GM13976 (cell line): ENCODE data around the gene MDH1B.
A peak's percentile ranks its signal among the peaks of the same experiment; 100 is the strongest.

Source experiments
- DNase-seq: peaks from one replicate; pipeline ENCODE4 v3.0.0; 2012; ENCODE audit warnings: low spot score
- CTCF ChIP-seq: IDR thresholded peaks from 2 replicates; pipeline ENCODE4 v1.5.1; 2012; ENCODE audit warnings: borderline replicate concordance, mild to moderate bottlenecking; ENCODE audit not compliant: insufficient read depth; ENCODE audit errors: extremely low read depth, missing control alignments, control extremely low read depth
- in situ Hi-C: fragments of 300-500 bp; cut with MboI; formaldehyde crosslinking; loops from one replicate; pipeline ENCODE4 v1.12.0; 2022; ENCODE audit warnings: low sequenced_read_pairs, mixed read lengths, inconsistent platforms; ENCODE audit not compliant: unreplicated experiment

Gene MDH1B

DNA sequence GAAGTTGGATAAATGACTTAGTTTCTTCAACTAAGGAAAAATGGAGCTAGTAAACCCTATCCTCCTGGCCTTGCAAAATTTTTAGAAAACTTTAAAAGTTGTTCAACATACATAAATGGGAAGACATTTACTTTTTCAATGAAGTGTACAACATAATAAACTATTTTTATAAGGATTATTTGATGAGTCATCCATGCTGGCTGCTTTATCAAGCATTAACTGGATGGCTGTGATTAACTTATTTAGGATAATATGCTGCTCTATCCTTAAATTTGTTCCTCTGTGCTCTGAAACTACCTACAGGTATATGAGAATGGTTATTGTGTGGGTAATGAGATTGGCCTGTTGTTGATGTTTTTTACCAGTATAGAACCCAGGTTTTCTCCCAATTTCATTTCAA is 68.2 kb downstream of the MDH1B start:
- DNase-seq: no peak
- no peak for TF ChIP-seq CTCF
- in situ Hi-C loops: loop anchor here (10.0 kb wide), 2 partner anchors 78 to 778 kb away; no protein-coding TSS in a partner anchor

DNA sequence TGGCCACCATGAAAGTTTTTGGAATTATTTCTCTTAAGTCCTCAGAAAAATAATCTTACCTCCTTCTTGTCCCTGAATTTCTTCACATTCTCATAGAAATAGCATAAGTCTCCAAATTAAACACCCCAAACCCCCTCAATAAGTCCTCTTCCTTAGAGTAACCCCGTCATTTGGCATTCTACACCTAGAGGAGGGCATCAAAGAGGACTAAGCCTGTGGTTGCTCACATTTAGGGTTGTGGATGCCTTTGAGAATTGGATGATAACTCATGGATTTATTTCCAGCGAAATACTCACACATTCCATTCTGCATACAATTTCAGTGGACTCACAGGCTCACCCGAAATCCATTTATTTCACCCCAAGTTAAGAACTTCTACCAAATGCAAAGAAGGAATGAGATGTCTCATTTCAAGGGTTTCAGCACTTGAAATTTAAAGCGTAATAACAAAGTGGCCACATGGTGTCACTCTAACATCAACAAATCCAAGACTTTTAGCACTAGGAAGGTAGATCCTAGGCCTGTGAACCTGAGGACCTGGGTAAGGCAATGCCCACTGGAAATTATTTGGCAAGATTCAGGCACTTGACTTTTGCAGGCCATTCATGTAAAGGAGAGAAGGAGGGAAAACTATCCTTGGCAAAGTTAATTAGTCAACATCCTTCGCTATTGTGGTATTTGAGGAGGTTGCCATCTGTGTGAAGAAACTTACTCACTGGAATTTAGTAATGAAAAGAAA is 71.6 kb downstream of the MDH1B start:
- TF ChIP-seq CTCF: peak; percentile 18
- peak; percentile 49 for DNase-seq
- in situ Hi-C loops: loop anchor here (10.0 kb wide), 2 partner anchors 81 to 781 kb away; no protein-coding TSS in a partner anchor

GRCh38 chr2:206692971-206693370 is 72.2 kb downstream of the MDH1B start:
- TF ChIP-seq CTCF: no peak
- in situ Hi-C loops: loop anchor here (10.0 kb wide), 2 partner anchors 82 to 782 kb away; no protein-coding TSS in a partner anchor
- no peak for DNase-seq

DNA sequence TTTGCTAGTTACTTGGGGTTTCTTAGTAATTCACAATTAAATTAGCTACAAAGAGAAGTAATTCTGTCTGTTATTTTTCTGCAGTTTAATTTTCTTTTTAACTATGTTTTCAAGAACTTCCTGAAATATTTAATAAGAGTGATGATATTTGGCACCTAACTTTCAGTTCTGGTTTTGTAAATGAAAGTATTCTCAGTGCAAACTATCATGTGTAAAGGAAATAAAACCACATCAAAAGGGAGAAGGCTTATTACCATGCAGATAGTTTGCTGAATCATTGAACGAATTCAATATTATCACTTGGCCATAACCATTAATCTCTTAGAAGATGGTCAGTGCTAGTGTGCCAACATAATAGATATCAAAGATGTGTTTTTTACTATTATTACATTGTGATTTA is 76.1 kb downstream of the MDH1B start:
- TF ChIP-seq CTCF: no peak
- in situ Hi-C loops: no loop called here
- no peak for DNase-seq

GRCh38 chr2:206688453-206688852 is 76.7 kb downstream of the MDH1B start:
- no peak for DNase-seq
- in situ Hi-C loops: no loop called here
- TF ChIP-seq CTCF: no peak
